HepG2 (cell line): ENCODE results near the gene PNO1. TPM values are rescaled to one million over a fixed set of nuclear protein-coding genes. Genes with fewer than 3 reads are reported as not detected.

ENCODE experiments used
- ATAC-seq: fragments of 200-7000 bp; cut with Tn5 transposase; 3 replicates; pipeline ENCODE4 v1.9.1; 2020; ENCODE audit warnings: mild to moderate bottlenecking, moderate library complexity
- BruUV-seq: library from RNA; stranded (reverse); fragments of 400-500 nt; replicated peaks from 2 replicates; lab custom pipeline; 2021; lab: Mats Ljungman, UMichigan
- CTCF ChIA-PET: fragments of 300-600 bp; formaldehyde crosslinking; extraction: SDS; loops from one replicate; lab custom pipeline; 2021; ENCODE audit warnings: low total read pairs, inconsistent platforms, low intra/inter-chr PET ratio; lab: Yijun Ruan, JAX
- POLR2A ChIA-PET: fragments of 350-600 bp; sonication (Branson Sonifier 250); formaldehyde crosslinking; loops from one replicate; lab custom pipeline; 2020; ENCODE audit warnings: antibody characterized with exemption, inconsistent platforms; lab: Yijun Ruan, JAX
- DNase-seq: peaks from one replicate; pipeline ENCODE4 v3.0.0-alpha.2; 2015; ENCODE audit warnings: low spot score
- FAIRE-seq: peaks from 3 replicates; lab custom pipeline; 2011; peaks lifted over from hg19 to GRCh38; lab: Jason Lieb, UNC
- H2AFZ ChIP-seq: one replicate; pipeline ENCODE4 v1.6.1; 2011; ENCODE audit warnings: low read length, inconsistent platforms
- H3K27ac ChIP-seq: fragments of 300-600 bp; 3 replicates; pipeline ENCODE4 v1.8.0; 2011; ENCODE audit warnings: mixed run types, mild to moderate bottlenecking, mixed read lengths, low read length, inconsistent platforms; ENCODE audit not compliant: insufficient read depth; ENCODE audit errors: extremely low read length
- H3K27me3 ChIP-seq, 2 experiments: fragments of 200-600 bp in 1 of 2; 2 replicates in 1 of 2; 3 replicates in 1 of 2; pipeline versions ENCODE4 v1.6.0 to v1.8.0; 2011; ENCODE audit warnings: low read length in 2 of 2, mild to moderate bottlenecking in 2 of 2, moderate library complexity in 2 of 2, inconsistent platforms in 1 of 2; ENCODE audit not compliant: insufficient read depth in 2 of 2, control insufficient read depth in 1 of 2
- H3K36me3 ChIP-seq, 2 experiments: fragments of 200-600 bp in 1 of 2; replicated peaks in 1 of 2; 2 replicates in 1 of 2; 3 replicates in 1 of 2; pipeline versions ENCODE4 v1.5.1 to v1.8.0; 2011; ENCODE audit warnings: low read length in 2 of 2, inconsistent platforms in 1 of 2; ENCODE audit not compliant: insufficient read depth in 2 of 2, control insufficient read depth in 1 of 2
- H3K4me1 ChIP-seq: 2 replicates; pipeline ENCODE4 v1.5.1; 2012; ENCODE audit warnings: low read length, inconsistent platforms; ENCODE audit not compliant: insufficient read depth
- H3K4me2 ChIP-seq: 2 replicates; pipeline ENCODE4 v1.6.0; 2011; ENCODE audit warnings: low read depth, low read length, inconsistent platforms
- H3K4me3 ChIP-seq, 3 experiments: fragments of 200-600 bp in 1 of 3; sonication (generic), shearing (Covaris generic) in 1 of 3; replicated peaks in 1 of 3; 2 replicates each; pipeline ENCODE4 v1.5.1; 2011 to 2016; ENCODE audit warnings: low read length in 3 of 3, inconsistent platforms in 2 of 3, low read depth in 2 of 3, mild to moderate bottlenecking in 2 of 3, control low read depth in 1 of 3, mixed read lengths in 1 of 3; ENCODE audit not compliant: insufficient read depth in 1 of 3
- H3K79me2 ChIP-seq: one replicate; pipeline ENCODE4 v1.6.1; 2011; ENCODE audit warnings: low read length, inconsistent platforms; ENCODE audit not compliant: insufficient read depth
- H3K9ac ChIP-seq: 2 replicates; pipeline ENCODE4 v1.6.0; 2011; ENCODE audit warnings: mild to moderate bottlenecking, low read depth, low read length, inconsistent platforms; ENCODE audit not compliant: insufficient read depth
- H3K9me3 ChIP-seq: 2 replicates; pipeline ENCODE4 v1.5.1; 2012; ENCODE audit warnings: mild to moderate bottlenecking, low read length
- H4K20me1 ChIP-seq: 2 replicates; pipeline ENCODE4 v1.6.0; 2011; ENCODE audit warnings: inconsistent platforms, mild to moderate bottlenecking, low read length, moderate library complexity; ENCODE audit not compliant: insufficient read depth
- ISX ChIP-seq: sonication (generic); formaldehyde crosslinking; conservative IDR thresholded peaks from 2 replicates; pipeline ENCODE4 v1.5.0; 2020; ENCODE audit warnings: missing genetic modification reagents
- MAFF ChIP-seq: IDR thresholded peaks from 2 replicates; pipeline ENCODE4 v1.6.1; 2011; ENCODE audit warnings: low read depth, low read length, improper control_type of control experiment
- NFE2 ChIP-seq: sonication (generic); formaldehyde crosslinking; IDR thresholded peaks from 2 replicates; pipeline ENCODE4 v1.4.0; 2020; ENCODE audit warnings: missing genetic modification reagents
- SOX5 ChIP-seq: IDR thresholded peaks from 2 replicates; pipeline ENCODE4 v1.6.1; 2016; ENCODE audit warnings: borderline replicate concordance
- SP5 ChIP-seq: IDR thresholded peaks from 2 replicates; pipeline ENCODE4 v1.6.1; 2016; ENCODE audit warnings: low read depth, borderline replicate concordance
- ZNF766 ChIP-seq: sonication (generic); formaldehyde crosslinking; IDR thresholded peaks from 2 replicates; pipeline ENCODE4 v1.5.0; 2020; ENCODE audit warnings: missing genetic modification reagents, borderline replicate concordance
- WGBS: methylation state at CpG from one replicate; pipeline ENCODE4 v1.1.6; 2017; ENCODE audit warnings: low lambda C conversion rate; 5-methylcytosine and 5-hydroxymethylcytosine counted together
- in situ Hi-C: cut with HindIII; loops from 2 replicates; pipeline ENCODE4 v1.10.0; 2017; ENCODE audit warnings: low pct_unique_long_range_greater_than_20kb; ENCODE audit not compliant: extremely low pct_ligation_motif_present
- intact Hi-C: fragments of 100-400 bp; cut with micrococcal nuclease; formaldehyde crosslinking; loops from one replicate; pipeline ENCODE4 v1.10.0; 2022; ENCODE audit not compliant: unreplicated experiment
- polyA plus RNA-seq, 8 experiments: library from polyadenylated mRNA; depleted of rRNA in 3 of 8; stranded (reverse) in 7 of 8; unstranded in 1 of 8; fragments of >200 nt; fragmentation: Illumina TruSeq in 4 of 8; extraction: Trizol in 4 of 8; gene quantifications; 2 replicates each; pipeline versions ENCODE4 v1.2.1 to v1.2.3, GENCODE V29; 2011 to 2016; ENCODE audit warnings: low read depth in 4 of 8, missing spikeins in 1 of 8, mixed read lengths in 1 of 8; ENCODE audit not compliant: insufficient read depth in 1 of 8
- total RNA-seq, 5 experiments: library from RNA; depleted of rRNA; stranded (reverse); fragments of >200 nt; fragmentation: Illumina TruSeq; extraction: Trizol; gene quantifications; 2 replicates each; pipeline ENCODE4 v1.2.3, GENCODE V29; 2016; ENCODE audit warnings: low read depth in 1 of 5
- TF ChIP-seq, protein P1 (sequence below), 2 experiments: sonication (generic) in 1 of 2; formaldehyde crosslinking in 1 of 2; IDR thresholded peaks; 2 replicates each; pipeline versions ENCODE4 v1.5.1 to v1.6.1; 2011 to 2020; ENCODE audit warnings: borderline replicate concordance in 1 of 2, low read depth in 1 of 2, low read length in 1 of 2, mild to moderate bottlenecking in 1 of 2, missing genetic modification reagents in 1 of 2, moderate library complexity in 1 of 2
- TF ChIP-seq, protein P2 (sequence below): sonication (generic); formaldehyde crosslinking; IDR thresholded peaks from 2 replicates; pipeline ENCODE4 v1.4.0; 2020; ENCODE audit warnings: missing genetic modification reagents
- TF ChIP-seq, protein P3 (sequence below), 2 experiments: IDR thresholded peaks; 2 replicates each; pipeline ENCODE4 v1.6.1; 2011 to 2012; ENCODE audit warnings: low read length in 2 of 2, borderline replicate concordance in 1 of 2, low read depth in 1 of 2, mild to moderate bottlenecking in 1 of 2, moderate library complexity in 1 of 2
- TF ChIP-seq, protein P4 (sequence below): IDR thresholded peaks from 2 replicates; pipeline ENCODE4 v1.6.1; 2016; ENCODE audit warnings: low read depth, borderline replicate concordance

PNO1 gene
- total and polyA plus RNA-seq, 2 of the 13 experiments (the other 11 are each of a cell fraction or from before 2014, with no cell fraction given) = 12.8 to 48.5 TPM

DNA sequence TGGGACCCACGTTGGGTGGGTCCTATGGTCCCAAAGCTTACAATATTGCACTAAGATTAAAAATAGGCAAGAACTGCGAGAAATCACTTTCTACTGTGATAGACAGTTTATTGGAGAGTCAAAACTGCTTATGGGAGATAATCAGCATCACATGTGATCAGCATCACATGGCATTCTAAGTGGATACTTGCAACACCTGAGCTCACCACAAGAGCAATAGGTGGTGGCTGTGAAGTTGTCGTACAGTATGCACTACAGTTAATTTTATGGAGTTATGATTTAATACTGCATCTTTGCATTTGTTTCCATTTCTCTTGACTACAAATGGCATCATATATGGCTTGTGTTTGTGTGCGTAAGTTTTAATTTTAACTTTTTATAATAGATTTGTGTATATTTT lies 11.6 kb downstream of the PNO1 start:
- H2AFZ ChIP-seq = no peak overlapping the region
- intact Hi-C loops (no loop called here), in situ Hi-C loops (no loop called here)
- TF ChIP-seq, protein P1, sequence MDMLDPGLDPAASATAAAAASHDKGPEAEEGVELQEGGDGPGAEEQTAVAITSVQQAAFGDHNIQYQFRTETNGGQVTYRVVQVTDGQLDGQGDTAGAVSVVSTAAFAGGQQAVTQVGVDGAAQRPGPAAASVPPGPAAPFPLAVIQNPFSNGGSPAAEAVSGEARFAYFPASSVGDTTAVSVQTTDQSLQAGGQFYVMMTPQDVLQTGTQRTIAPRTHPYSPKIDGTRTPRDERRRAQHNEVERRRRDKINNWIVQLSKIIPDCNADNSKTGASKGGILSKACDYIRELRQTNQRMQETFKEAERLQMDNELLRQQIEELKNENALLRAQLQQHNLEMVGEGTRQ (IDR thresholded peaks at IDR 0.05; ENCODE audit: low read depth, low read length) = peak; percentile 69
- TF ChIP-seq, protein P1 (CRISPR knock-in tag; IDR thresholded peaks at IDR 0.05; ENCODE audit: borderline replicate concordance) = no peak
- TF ChIP-seq, protein P2, sequence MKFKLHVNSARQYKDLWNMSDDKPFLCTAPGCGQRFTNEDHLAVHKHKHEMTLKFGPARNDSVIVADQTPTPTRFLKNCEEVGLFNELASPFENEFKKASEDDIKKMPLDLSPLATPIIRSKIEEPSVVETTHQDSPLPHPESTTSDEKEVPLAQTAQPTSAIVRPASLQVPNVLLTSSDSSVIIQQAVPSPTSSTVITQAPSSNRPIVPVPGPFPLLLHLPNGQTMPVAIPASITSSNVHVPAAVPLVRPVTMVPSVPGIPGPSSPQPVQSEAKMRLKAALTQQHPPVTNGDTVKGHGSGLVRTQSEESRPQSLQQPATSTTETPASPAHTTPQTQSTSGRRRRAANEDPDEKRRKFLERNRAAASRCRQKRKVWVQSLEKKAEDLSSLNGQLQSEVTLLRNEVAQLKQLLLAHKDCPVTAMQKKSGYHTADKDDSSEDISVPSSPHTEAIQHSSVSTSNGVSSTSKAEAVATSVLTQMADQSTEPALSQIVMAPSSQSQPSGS (CRISPR knock-in tag) = no peak
- H3K4me3 ChIP-seq = no peak overlapping the region
- H3K27ac ChIP-seq = no peak overlapping the region
- ATAC-seq (peak; percentile 65), FAIRE-seq (peak; percentile 23), DNase-seq (no peak)
- peaks cover 19 to 52% of the 10 kb centered on the region in 2 experiments for H3K36me3 ChIP-seq
- BruUV-seq = no TSS peak
- H3K27me3 ChIP-seq = no peaks in the 10 kb centered on the region
- no peak overlapping the region for H3K9ac ChIP-seq
- WGBS = over 99% methylated on average over 4 of the region's 4 CpGs
- CTCF ChIA-PET = no interaction called here
- no peak overlapping the region for H3K4me2 ChIP-seq
- POLR2A ChIA-PET = interaction anchor here (2.3 kb wide), 1 partner anchor 12 kb away, joined by 11 read pairs; the partner anchor contains the start of gene PNO1
- no peaks in the 10 kb centered on the region for H4K20me1 ChIP-seq
- peaks cover 11% of the 10 kb centered on the region for H3K4me1 ChIP-seq
- peaks cover 5% of the 10 kb centered on the region for H3K79me2 ChIP-seq
- no peaks in the 10 kb centered on the region for H3K9me3 ChIP-seq

DNA sequence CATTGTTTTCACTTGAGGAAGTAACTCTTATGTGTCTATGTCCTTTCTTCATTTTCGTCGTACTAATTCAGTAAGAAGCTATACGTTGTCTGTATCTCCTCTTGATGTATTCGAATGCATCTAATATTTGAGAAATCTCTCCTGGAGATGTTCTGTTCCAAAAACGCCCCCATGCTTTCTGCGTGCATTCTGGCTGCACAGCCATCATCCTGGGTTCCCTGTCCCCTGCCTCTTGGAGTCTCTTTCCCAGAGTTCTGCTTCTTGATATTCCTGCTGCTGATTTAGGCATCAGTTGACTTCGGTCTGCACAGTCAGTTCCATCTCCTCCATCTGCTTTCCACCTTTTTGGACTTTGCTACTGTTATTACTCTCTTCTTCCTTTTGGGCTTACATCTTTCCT lies 13.5 kb downstream of the PNO1 start:
- H3K27ac ChIP-seq = no peak overlapping the region
- no peaks in the 10 kb centered on the region for H4K20me1 ChIP-seq
- peaks cover 5% of the 10 kb centered on the region for H3K79me2 ChIP-seq
- 96% methylated on average over 7 of the region's 7 CpGs for WGBS
- intact Hi-C loops = no loop called here
- H3K4me3 ChIP-seq = no peak overlapping the region
- no peak overlapping the region for H3K4me2 ChIP-seq
- in situ Hi-C loops = no loop called here
- DNase-seq (no peak), ATAC-seq (no peak), FAIRE-seq (no peak)
- no peaks in the 10 kb centered on the region for H3K27me3 ChIP-seq
- H3K4me1 ChIP-seq = peaks cover 11% of the 10 kb centered on the region
- H3K36me3 ChIP-seq = peaks cover 15 to 52% of the 10 kb centered on the region in 2 experiments
- H3K9me3 ChIP-seq = no peaks in the 10 kb centered on the region
- TF ChIP-seq, protein P3, sequence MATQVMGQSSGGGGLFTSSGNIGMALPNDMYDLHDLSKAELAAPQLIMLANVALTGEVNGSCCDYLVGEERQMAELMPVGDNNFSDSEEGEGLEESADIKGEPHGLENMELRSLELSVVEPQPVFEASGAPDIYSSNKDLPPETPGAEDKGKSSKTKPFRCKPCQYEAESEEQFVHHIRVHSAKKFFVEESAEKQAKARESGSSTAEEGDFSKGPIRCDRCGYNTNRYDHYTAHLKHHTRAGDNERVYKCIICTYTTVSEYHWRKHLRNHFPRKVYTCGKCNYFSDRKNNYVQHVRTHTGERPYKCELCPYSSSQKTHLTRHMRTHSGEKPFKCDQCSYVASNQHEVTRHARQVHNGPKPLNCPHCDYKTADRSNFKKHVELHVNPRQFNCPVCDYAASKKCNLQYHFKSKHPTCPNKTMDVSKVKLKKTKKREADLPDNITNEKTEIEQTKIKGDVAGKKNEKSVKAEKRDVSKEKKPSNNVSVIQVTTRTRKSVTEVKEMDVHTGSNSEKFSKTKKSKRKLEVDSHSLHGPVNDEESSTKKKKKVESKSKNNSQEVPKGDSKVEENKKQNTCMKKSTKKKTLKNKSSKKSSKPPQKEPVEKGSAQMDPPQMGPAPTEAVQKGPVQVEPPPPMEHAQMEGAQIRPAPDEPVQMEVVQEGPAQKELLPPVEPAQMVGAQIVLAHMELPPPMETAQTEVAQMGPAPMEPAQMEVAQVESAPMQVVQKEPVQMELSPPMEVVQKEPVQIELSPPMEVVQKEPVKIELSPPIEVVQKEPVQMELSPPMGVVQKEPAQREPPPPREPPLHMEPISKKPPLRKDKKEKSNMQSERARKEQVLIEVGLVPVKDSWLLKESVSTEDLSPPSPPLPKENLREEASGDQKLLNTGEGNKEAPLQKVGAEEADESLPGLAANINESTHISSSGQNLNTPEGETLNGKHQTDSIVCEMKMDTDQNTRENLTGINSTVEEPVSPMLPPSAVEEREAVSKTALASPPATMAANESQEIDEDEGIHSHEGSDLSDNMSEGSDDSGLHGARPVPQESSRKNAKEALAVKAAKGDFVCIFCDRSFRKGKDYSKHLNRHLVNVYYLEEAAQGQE (IDR thresholded peaks at IDR 0.05; ENCODE audit: borderline replicate concordance in 1 of 2, low read depth in 1 of 2, low read length in 2 of 2) = no peak
- TF ChIP-seq SOX5 (no peak), ISX (CRISPR knock-in tag) (no peak), MAFF (no peak), NFE2 (CRISPR knock-in tag) (no peak), SP5 (CRISPR knock-in tag) (no peak), ZNF766 (CRISPR knock-in tag) (no peak)
- TF ChIP-seq, protein P4, sequence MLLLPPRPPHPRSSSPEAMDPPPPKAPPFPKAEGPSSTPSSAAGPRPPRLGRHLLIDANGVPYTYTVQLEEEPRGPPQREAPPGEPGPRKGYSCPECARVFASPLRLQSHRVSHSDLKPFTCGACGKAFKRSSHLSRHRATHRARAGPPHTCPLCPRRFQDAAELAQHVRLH (CRISPR knock-in tag) = no peak
- ChIA-PET CTCF (no interaction called here), POLR2A (no interaction called here)
- H3K9ac ChIP-seq = no peak overlapping the region
- H2AFZ ChIP-seq = no peak overlapping the region
- BruUV-seq = no TSS peak
